ENCODE results near the gene TOP2B. TPM values are rescaled to one million over a fixed set of nuclear protein-coding genes. Genes with fewer than 3 reads are reported as not detected.
A peak's percentile ranks its signal among the peaks of the same experiment; 100 is the strongest.

TOP2B gene
- total RNA-seq, 1 donor = 126 TPM

DNA sequence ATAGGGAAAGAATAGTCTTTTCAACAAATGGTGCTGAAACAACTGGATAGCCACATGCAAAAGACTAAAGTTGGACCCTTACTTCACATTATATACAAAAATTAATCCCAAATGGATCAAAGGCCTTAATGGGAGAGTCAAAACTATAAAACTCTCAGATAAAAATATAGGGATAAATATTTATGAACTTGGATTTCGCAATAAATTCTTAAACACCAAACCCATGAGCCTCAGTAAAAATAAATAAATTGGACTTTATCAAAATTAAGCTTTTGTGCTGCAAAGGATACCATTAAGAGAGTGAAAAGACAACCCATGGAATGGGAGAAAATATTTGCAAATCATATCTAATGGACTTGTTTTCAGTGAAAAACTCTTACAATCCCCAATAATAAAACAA, 18.7 kb upstream of the TOP2B start:
- Histone ChIP-seq H3K27me3 (ENCODE audit: insufficient read depth, low read length) (no peaks in the 10 kb centered on the region), H3K9me3 (ENCODE audit: low read depth, low read length) (no peaks in the 10 kb centered on the region), H3K4me3 (ENCODE audit: low read length) (no peak overlapping the region)

DNA sequence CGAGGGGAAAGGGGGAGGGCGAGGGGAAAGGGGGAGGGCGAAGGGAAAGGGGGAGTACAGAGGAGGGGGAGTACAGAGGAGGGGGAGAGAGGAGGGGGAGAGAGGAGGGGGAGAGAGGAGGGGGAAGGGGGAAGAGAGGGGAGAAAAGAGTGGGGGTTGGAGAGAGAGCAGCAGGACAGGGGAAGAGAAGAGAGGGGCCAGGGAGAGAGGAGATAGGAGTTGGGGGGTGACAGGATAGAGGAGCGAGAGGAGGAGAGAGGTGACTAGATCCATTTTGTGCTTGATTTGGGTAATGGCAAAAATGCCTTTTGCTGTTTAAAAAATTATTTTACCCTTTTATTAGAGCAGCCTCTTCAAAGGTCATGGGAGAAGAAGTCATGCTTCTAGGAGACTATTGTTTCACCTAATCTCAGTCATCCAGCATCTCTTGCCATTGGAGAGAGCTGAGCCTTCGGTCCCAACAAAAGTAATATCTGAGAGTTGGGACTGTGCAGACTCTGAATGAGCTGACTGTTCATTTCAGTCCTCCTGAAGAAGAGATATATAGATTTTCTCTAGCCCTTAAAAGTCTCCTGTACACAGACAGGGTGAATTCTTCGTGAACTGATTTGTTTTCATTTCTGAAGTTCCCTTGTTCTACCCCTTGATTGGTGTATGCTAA, 15.1 kb upstream of the TOP2B start:
- Histone ChIP-seq H3K4me1 (ENCODE audit: insufficient read depth, low read length) (peaks cover 2% of the 10 kb centered on the region), H3K4me3 (ENCODE audit: low read length) (no peak overlapping the region), H3K27me3 (ENCODE audit: insufficient read depth, low read length) (no peaks in the 10 kb centered on the region), H3K9me3 (ENCODE audit: low read depth, low read length) (no peaks in the 10 kb centered on the region)

More for the DNA sequence above, 18.7 kb upstream of the TOP2B start:
- peaks cover 7% of the 10 kb centered on the region for H3K4me1 ChIP-seq (ENCODE audit: insufficient read depth, low read length)

- Histone ChIP-seq H3K4me1 (ENCODE audit: insufficient read depth, low read length) (no peaks in the 10 kb centered on the region), H3K4me3 (ENCODE audit: low read length) (no peak overlapping the region), H3K27me3 (ENCODE audit: insufficient read depth, low read length) (no peaks in the 10 kb centered on the region), H3K9me3 (ENCODE audit: low read depth, low read length) (no peaks in the 10 kb centered on the region)
Observed at GRCh38 chr3:25679166-25679565, 14.5 kb upstream of the TOP2B start.

DNA sequence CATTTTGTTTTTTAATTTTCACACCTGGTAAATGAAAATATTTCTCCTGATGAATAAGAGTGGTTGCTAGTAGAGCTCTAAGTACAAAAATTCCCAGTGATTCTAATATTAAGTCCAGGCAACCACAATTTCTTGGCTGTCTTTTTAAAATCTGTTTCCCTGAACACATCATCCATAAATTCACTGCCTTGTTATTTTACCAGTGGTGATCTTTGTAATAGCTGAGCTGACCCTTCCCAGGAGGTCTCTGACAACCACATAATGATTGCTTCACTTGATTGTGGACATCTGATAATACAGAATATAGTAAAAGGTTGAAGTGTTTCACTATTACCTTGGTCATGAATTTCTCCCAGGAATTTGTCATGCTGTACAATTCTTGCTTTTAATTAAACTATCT, 13.9 kb upstream of the TOP2B start:
- H3K4me1 ChIP-seq (ENCODE audit: insufficient read depth, low read length) = no peaks in the 10 kb centered on the region
- H3K27me3 ChIP-seq (ENCODE audit: insufficient read depth, low read length) = no peaks in the 10 kb centered on the region
- H3K9me3 ChIP-seq (ENCODE audit: low read depth, low read length) = no peaks in the 10 kb centered on the region
- H3K4me3 ChIP-seq (ENCODE audit: low read length) = no peak overlapping the region

GRCh38 chr3:25677121-25677520, 12.4 kb upstream of the TOP2B start:
- Histone ChIP-seq H3K27me3 (ENCODE audit: insufficient read depth, low read length) (no peaks in the 10 kb centered on the region), H3K4me3 (ENCODE audit: low read length) (no peak overlapping the region), H3K9me3 (ENCODE audit: low read depth, low read length) (no peaks in the 10 kb centered on the region), H3K4me1 (ENCODE audit: insufficient read depth, low read length) (no peaks in the 10 kb centered on the region)

GRCh38 chr3:25674670-25675069, 10.0 kb upstream of the TOP2B start:
- Histone ChIP-seq H3K4me3 (ENCODE audit: low read length) (no peak overlapping the region), H3K27me3 (ENCODE audit: insufficient read depth, low read length) (no peaks in the 10 kb centered on the region), H3K4me1 (ENCODE audit: insufficient read depth, low read length) (no peaks in the 10 kb centered on the region), H3K9me3 (ENCODE audit: low read depth, low read length) (no peaks in the 10 kb centered on the region)

DNA sequence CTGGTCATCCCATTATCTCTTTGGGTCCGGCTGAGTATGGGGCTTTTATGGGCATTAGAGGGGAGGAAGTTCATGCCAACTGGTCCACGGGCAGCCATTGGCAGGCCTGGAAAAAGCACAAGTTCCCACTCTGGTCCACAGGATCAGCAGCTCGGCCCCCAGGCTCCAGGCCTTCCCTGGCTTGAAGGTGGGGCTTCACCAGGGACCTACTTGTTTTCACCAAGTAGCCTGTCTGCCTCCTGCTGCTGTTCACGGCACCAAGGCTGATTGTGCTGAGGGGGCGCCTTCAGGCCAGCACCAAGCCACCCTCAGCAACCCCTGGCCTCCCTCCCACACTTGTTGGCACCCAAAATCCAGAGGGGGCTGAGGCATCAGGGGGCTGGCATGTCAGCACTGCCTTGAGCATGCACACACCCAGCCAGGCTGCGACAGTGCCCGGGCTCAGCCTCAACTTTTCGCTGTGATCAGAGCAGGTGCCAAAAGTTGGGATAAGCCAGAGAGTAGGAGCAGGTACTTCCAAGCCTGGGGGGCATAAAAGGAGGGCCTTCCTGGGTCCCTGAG, 9.1 kb upstream of the TOP2B start:
- no peak overlapping the region for H3K4me3 ChIP-seq (ENCODE audit: low read length)
- H3K4me1 ChIP-seq (ENCODE audit: insufficient read depth, low read length) = no peaks in the 10 kb centered on the region
- no peaks in the 10 kb centered on the region for H3K27me3 ChIP-seq (ENCODE audit: insufficient read depth, low read length)
- no peaks in the 10 kb centered on the region for H3K9me3 ChIP-seq (ENCODE audit: low read depth, low read length)

DNA sequence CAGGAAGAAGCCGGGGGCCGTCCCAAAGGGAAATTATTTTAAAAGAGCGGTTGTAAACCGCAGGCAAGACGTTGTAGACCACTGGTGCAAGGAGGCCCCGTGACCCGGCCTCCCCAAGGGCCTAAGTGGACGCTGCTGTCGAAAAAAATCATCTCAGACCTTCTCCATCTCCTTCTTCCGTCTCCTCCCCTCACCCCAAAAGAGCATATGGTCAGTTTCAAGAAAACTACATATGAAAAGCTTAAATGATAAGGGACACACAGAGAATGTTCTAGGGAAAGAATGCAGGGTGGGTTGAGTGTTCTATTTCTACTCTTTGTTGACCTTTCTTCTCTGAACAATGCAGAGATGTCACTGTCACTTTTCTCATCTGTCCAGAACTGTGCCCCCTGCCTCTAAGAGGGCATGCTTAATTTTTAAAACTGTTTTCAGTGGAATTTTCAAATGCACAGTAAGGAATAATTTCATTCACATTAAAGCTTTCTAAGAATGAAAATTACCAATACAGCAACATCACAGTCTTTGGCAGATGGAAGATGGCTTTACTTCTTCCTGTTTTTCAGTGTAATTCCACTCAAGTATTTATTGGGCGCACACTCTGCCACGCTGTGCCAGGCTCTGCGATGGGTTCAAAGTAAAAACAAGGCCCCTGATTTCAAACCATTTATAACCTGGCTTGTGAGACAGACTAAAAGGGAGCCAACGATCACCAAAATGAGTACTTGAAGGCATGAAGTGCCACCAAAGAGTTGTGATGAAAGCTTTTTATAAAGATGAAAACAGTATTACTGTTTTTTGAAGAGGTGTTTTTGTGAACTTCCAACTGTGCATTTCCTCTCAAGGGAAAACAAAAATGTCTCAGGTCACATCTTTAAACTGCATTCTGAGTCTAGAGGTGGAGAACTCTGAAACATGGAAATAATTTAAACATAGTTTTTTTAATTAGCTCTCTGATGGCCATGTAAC, 891 bp upstream of the TOP2B start:
- Histone ChIP-seq H3K9me3 (ENCODE audit: low read depth, low read length) (no peaks in the 10 kb centered on the region), H3K27me3 (ENCODE audit: insufficient read depth, low read length) (no peaks in the 10 kb centered on the region), H3K4me1 (ENCODE audit: insufficient read depth, low read length) (peaks cover 28% of the 10 kb centered on the region), H3K4me3 (ENCODE audit: low read length) (peak overlapping the region; percentile 83)

DNA sequence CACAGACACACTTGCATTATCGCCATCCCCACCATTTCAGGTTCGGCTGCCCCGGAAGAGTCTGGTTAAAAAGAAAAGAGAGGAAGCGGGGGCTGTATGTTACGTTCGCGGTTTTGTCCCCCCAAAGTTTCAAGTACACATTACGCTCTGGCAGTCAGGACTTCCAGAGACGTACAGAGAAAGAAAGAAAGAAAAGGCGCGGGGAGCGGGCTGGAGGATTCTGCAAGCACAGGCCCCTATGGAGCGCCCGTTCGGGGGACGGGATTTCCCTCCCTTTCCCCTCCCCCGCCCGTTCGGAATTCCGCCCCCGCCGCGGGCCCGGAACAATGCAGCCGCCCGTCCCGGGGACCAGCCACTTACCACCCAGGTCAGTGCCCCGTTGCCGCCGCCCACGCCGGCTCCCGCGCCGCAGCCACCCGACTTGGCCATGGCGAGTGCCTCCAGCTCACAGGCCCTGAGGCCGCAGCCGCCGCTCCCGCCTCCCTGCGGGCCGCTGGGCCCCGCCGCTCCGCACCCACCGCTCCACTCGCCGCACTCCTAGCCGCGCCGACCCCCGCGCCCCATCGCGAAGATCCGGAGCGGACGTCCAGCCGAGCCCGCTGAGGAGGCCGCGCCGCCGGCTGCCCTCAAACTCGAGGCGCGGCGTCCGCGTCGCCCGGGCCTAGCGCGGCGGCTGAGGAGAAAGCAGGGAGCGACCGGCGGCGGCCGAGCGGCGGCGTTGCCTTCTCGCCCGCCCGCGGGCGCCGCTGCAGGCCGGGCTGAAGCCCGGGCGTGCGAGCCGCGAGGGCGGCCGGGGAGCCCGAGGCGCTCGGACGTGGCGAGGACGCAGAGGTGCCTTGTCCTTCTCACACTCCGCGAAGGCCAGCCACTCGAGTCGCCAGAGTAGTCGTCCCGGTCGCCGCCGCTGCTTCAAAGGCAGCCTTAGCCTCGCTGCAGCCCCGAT, 567 bp downstream of the TOP2B start:
- Histone ChIP-seq H3K4me1 (ENCODE audit: insufficient read depth, low read length) (peaks cover 28% of the 10 kb centered on the region), H3K9me3 (ENCODE audit: low read depth, low read length) (no peaks in the 10 kb centered on the region), H3K4me3 (ENCODE audit: low read length) (peak overlapping the region; percentile 83)

DNA sequence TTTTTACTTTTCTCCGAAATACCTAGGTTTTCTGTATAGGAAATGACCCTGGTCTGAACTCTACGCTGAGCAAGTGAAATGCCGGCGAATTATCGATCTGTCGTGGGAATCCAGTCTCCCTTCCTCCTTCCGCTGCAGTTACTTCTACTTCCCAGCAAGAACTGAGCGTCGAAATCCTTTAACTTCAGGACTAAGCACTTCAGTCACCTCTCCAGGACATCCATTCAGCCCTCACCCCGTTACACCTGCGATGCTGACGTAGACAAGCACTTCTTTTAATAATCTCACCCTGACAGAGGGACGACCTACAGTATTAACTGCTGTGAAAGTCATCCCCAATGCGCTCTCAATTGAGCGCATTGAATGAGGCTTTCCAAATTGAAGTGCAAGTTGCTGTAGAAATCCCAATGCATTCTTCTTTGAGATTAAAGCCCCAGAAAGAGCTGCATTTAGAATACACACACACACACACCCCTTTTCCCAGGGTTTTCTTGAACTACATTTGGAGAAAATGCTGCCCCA, 1.3 kb downstream of the TOP2B start:
- peaks cover 34% of the 10 kb centered on the region for H3K4me1 ChIP-seq (ENCODE audit: insufficient read depth, low read length)
- H3K9me3 ChIP-seq (ENCODE audit: low read depth, low read length) = no peaks in the 10 kb centered on the region
- peak overlapping the region; percentile 83 for H3K4me3 ChIP-seq (ENCODE audit: low read length)
- no peaks in the 10 kb centered on the region for H3K27me3 ChIP-seq (ENCODE audit: insufficient read depth, low read length)

More for the DNA sequence above, 567 bp downstream of the TOP2B start:
- H3K27me3 ChIP-seq (ENCODE audit: insufficient read depth, low read length) = no peaks in the 10 kb centered on the region

- Histone ChIP-seq H3K9me3 (ENCODE audit: low read depth, low read length) (no peaks in the 10 kb centered on the region), H3K4me3 (ENCODE audit: low read length) (peak overlapping the region; percentile 83), H3K4me1 (ENCODE audit: insufficient read depth, low read length) (peaks cover 34% of the 10 kb centered on the region), H3K27me3 (ENCODE audit: insufficient read depth, low read length) (no peaks in the 10 kb centered on the region)
Observed at GRCh38 chr3:25662736-25663320, 1.9 kb downstream of the TOP2B start.

- Histone ChIP-seq H3K27me3 (ENCODE audit: insufficient read depth, low read length) (no peaks in the 10 kb centered on the region), H3K4me3 (ENCODE audit: low read length) (no peak overlapping the region), H3K4me1 (ENCODE audit: insufficient read depth, low read length) (peaks cover 43% of the 10 kb centered on the region), H3K9me3 (ENCODE audit: low read depth, low read length) (no peaks in the 10 kb centered on the region)
Observed at GRCh38 chr3:25661694-25662437, 2.8 kb downstream of the TOP2B start.

GRCh38 chr3:25658836-25659235, 5.9 kb downstream of the TOP2B start:
- no peak overlapping the region for H3K4me3 ChIP-seq (ENCODE audit: low read length)
- H3K9me3 ChIP-seq (ENCODE audit: low read depth, low read length) = no peaks in the 10 kb centered on the region
- no peaks in the 10 kb centered on the region for H3K27me3 ChIP-seq (ENCODE audit: insufficient read depth, low read length)
- peaks cover 40% of the 10 kb centered on the region for H3K4me1 ChIP-seq (ENCODE audit: insufficient read depth, low read length)
